Activated CD8-positive, alpha-beta memory T cell treated with anti-CD3 and anti-CD28 coated beads for 36 hours (primary cell): ENCODE data around the gene GNB3. TPM values are rescaled to one million over a fixed set of nuclear protein-coding genes. Genes with fewer than 3 reads are reported as not detected.

Experiments
- CTCF ChIA-PET: fragments of 350-600 bp; sonication (Branson Sonifier 250); formaldehyde crosslinking; loops from one replicate; lab custom pipeline; 2021; ENCODE audit warnings: antibody characterized with exemption; lab: Charles Lee
- POLR2A ChIA-PET: fragments of 350-600 bp; sonication (Branson Sonifier 250); formaldehyde crosslinking; loops from one replicate; lab custom pipeline; 2021; ENCODE audit warnings: antibody characterized with exemption; lab: Charles Lee
- total RNA-seq, 2 experiments: library from RNA; stranded (reverse); gene quantifications; one replicate each; pipeline ENCODE4 v1.2.3, GENCODE V29; 2021

Gene GNB3
- total RNA-seq, 2 experiments from 2014 or later = 0.32 to 0.63 TPM

- ChIA-PET POLR2A (interaction anchor here (0.9 to 1.6 kb wide), 2 partner anchors 13 to 14 kb away, joined by 3 to 4 read pairs; partner anchors contain the start of gene CDCA3), CTCF (interaction anchor here (1.9 to 7.9 kb wide), 2 partner anchors 12 to 99 kb away, joined by 4 to 63 read pairs; partner anchors contain the start of genes CDCA3, PTMS and USP5)
Observed at GRCh38 chr12:6865307-6865706, 24.6 kb downstream of the GNB3 start.

DNA sequence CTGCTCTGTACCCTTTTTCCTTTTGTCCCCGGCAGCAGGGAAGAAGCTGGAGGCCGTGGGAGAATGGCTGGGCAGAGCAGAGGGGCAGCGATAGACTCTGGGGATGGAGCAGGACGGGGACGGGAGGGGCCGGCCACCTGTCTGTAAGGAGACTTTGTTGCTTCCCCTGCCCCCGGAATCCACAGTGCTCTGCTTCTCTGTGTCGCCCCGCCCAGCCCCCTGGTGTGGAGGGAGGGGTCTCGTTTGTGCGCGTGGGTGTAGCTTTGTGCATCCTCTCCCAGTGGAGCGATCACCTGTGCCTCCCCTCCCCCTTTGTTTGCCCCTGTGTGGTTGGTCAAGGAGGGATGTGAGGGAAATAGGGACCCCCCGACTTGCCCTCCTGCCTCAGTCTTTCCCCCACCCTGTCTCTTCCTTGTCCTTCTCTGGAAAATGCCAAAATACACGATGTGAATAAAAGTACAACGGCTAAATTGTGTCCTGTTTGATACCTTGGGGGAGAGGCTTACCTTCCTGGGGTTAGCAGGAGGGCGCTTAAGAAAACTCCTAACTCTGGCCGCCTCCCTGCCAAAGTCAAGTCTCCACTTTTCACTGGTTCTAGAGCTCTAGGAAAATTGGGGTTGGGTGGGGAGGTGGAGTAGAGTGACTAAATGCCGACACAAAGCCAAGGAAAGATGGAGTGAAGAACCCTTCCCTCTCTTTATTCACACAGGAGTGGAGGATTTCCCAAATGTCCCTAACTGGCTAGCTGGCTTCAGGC, 25.6 kb downstream of the GNB3 start:
- ChIA-PET POLR2A (interaction anchor here (0.6 to 4.8 kb wide), 6 partner anchors 13 to 123 kb away, joined by 3 to 49 read pairs (median 4); partner anchors contain the start of genes CDCA3, MLF2 and USP5), CTCF (interaction anchor here (1.2 to 7.9 kb wide), 6 partner anchors 13 to 114 kb away, joined by 3 to 63 read pairs (median 4); partner anchors contain the start of genes CDCA3, PTMS and USP5)

DNA sequence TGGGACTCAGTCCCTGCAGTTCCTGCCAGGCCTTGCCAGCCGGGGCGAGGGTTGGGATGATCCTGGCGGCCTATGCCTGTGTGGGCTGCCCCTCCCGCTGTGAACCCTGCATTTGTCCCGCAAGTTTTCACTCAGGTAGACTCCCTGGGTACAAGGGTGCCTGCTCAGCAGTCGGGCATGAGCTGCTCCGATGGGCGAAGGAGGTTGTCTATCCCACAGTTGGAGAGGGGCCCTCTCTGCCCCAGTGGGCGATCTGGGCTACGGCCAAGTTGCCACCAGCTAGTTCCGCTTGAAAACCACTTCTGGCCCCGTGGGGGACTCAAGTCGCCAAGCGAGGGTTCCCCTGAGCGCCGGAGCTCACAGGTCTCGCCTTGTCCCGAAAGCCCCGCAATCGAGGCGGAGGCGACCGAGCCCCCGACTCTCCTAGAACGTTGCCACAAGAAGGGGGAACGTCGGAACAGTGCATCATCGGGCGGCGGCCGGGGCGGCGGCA, 26.2 kb downstream of the GNB3 start:
- POLR2A ChIA-PET = interaction anchor here (0.6 to 4.8 kb wide), 12 partner anchors 9 to 374 kb away, joined by 3 to 49 read pairs (median 3); partner anchors contain the start of genes CDCA3, MLF2, MRPL51 and USP5

GRCh38 chr12:6867413-6868210, 26.9 kb downstream of the GNB3 start, which contains the start of gene TPI1:
TPI1 (plus strand) TSS chr12:6867531; CDS start chr12:6867567, 36 bp downstream.
- POLR2A ChIA-PET = interaction anchor here (0.6 to 4.8 kb wide), 14 partner anchors 8 to 374 kb away, joined by 3 to 49 read pairs (median 3); partner anchors contain the start of genes CDCA3, MLF2, MRPL51 and USP5
- CTCF ChIA-PET = interaction anchor here (0.6 to 7.9 kb wide), 6 partner anchors 12 to 125 kb away, joined by 3 to 63 read pairs (median 3); partner anchors contain the start of genes CDCA3 and USP5

More for the DNA sequence above, 26.2 kb downstream of the GNB3 start:
- CTCF ChIA-PET = interaction anchor here (1.2 to 7.9 kb wide), 6 partner anchors 12 to 115 kb away, joined by 3 to 63 read pairs (median 4); partner anchors contain the start of genes CDCA3, PTMS and USP5

- ChIA-PET POLR2A (interaction anchor here (0.7 to 4.8 kb wide), 6 partner anchors 15 to 375 kb away, joined by 3 to 49 read pairs (median 3); partner anchors contain the start of genes CDCA3, MRPL51 and USP5), CTCF (interaction anchor here (0.6 to 7.9 kb wide), 7 partner anchors 15 to 125 kb away, joined by 3 to 63 read pairs (median 5); partner anchors contain the start of genes CDCA3 and USP5)
Observed at GRCh38 chr12:6868211-6869048, 27.7 kb downstream of the GNB3 start.

- ChIA-PET POLR2A (interaction anchor here (0.7 to 4.8 kb wide), 6 partner anchors 16 to 238 kb away, joined by 3 to 49 read pairs (median 3); partner anchors contain the start of genes CDCA3 and USP5), CTCF (interaction anchor here (0.6 to 7.9 kb wide), 15 partner anchors 8 to 126 kb away, joined by 3 to 63 read pairs (median 5); partner anchors contain the start of genes CDCA3, MLF2, P3H3 and USP5)
Observed at GRCh38 chr12:6869049-6870021, 28.6 kb downstream of the GNB3 start.

DNA sequence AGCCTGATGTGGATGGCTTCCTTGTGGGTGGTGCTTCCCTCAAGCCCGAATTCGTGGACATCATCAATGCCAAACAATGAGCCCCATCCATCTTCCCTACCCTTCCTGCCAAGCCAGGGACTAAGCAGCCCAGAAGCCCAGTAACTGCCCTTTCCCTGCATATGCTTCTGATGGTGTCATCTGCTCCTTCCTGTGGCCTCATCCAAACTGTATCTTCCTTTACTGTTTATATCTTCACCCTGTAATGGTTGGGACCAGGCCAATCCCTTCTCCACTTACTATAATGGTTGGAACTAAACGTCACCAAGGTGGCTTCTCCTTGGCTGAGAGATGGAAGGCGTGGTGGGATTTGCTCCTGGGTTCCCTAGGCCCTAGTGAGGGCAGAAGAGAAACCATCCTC, 29.6 kb downstream of the GNB3 start:
- POLR2A ChIA-PET = interaction anchor here (0.7 to 4.8 kb wide), 3 partner anchors 17 to 64 kb away, joined by 3 to 49 read pairs (median 10); partner anchors contain the start of genes CDCA3 and USP5
- CTCF ChIA-PET = interaction anchor here (1.2 to 7.9 kb wide), 4 partner anchors 17 to 93 kb away, joined by 3 to 63 read pairs (median 6); partner anchors contain the start of genes CDCA3 and USP5

DNA sequence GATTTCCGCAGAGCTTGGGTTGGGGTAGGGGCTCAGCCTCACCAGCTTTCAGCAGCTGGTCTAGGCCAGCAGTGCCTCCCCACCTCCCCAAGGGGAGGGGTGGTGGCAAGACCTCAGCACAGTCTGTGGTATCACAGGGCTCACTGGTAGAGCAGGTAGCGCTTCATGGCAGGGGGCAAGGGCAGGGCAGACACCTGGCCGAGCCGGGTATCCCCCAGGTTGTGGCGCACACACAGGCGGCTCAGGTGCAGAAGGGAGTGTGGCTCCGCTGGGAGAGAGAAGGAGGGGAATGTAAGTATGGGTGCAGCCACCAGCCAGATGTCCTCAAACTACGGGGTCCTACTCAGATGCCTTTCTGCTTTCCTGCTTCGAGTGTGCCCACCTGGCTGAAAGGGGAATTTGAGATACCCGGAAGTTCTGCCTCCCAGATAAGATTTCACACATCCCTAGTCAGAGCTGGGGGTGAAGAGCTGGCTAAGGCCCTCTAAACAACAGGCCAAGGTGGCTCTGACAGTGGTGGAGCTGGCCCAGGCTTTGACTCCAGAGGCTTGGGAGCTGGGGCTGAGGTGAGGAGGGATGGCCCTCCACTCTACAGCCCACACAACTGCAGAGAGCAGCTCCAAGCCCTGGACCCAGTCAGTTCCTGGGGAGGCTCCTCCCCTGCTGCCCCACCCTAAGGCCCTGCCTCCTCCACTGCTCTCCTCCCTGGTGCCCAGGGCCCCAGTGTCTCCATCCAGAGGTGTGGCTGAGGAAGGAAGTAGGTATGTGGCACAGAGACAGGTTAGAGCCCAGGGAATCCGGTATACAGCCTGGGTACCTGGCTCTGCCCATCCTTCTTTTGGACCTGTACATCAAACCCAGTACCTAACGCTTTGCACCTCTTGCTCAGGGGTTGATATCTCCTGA, 30.6 kb downstream of the GNB3 start:
- CTCF ChIA-PET = interaction anchor here (0.7 to 2.7 kb wide), 12 partner anchors 10 to 236 kb away, joined by 3 to 29 read pairs (median 4); partner anchors contain the start of genes CDCA3, COPS7A, ENO2 and LPCAT3
- POLR2A ChIA-PET = interaction anchor here (0.7 to 3.5 kb wide), 7 partner anchors 13 to 118 kb away, joined by 3 to 41 read pairs (median 3); partner anchors contain the start of genes CDCA3, MLF2 and USP5

- CTCF ChIA-PET = interaction anchor here (0.6 to 2.9 kb wide), 33 partner anchors 8 to 242 kb away, joined by 3 to 30 read pairs (median 4); partner anchors contain the start of genes CDCA3, COPS7A, ENO2 and LRRC23
Observed at GRCh38 chr12:6872073-6873048, 31.6 kb downstream of the GNB3 start.

DNA sequence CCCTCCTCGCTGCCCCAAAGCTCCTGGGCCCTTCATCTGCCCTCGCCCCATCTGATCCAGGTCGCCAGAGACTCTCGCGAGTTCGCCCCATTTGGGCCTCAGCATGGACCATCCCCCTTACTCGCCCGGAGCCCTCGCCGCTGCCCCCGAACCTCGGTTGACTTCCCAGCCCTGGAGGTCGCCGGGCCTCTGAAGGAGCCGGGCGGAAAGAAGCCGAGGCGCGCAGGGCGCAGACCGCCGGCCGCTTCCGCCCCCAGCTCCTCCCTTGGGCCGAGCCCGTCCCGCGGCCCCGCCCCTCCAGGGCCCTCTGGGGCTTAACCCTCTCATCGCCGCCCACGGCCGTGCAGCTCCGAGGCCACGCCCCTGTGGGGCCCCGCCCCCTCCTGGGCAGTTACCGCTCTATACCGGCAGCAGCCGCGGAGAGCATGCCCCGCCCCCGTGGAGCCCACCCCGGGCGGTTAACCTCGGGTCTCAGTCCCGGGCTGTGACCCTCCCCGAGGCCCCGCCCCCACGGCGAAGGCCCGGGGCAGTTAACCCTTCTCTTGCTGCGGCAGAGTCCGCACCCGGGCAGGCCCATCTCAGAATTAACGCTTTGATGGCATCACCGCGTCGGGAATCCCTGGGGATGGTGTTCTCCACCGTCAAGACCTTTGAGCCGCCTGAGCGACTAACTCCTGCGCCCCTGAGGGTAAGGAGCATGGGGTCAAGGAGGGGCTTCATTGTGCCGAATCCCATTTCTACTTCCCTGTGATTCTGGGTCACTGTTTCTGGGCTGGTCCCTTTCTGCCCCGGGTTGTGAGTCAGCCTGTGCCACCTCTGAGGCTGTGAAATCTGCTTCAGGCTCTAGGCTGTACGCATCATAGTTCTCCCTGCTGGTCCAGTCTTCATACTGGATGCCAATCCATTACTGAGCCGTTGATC, 32.6 kb downstream of the GNB3 start, which contains the start of gene SPSB2:
Gene SPSB2 (minus strand): TSS at position 210 of the 921 bp plus-strand sequence. CDS start 402 bp downstream, outside the sequence.
- ChIA-PET CTCF (interaction anchor here (0.6 to 2.9 kb wide), 29 partner anchors 8 to 270 kb away, joined by 3 to 30 read pairs (median 4); partner anchors contain the start of genes CDCA3, COPS7A, ENO2 and LRRC23), POLR2A (interaction anchor here (0.5 to 3.5 kb wide), 22 partner anchors 9 to 337 kb away, joined by 3 to 41 read pairs (median 4); partner anchors contain the start of genes ATN1, C12orf57, CDCA3 and COPS7A)

More at GRCh38 chr12:6872073-6873048, 31.6 kb downstream of the GNB3 start:
- POLR2A ChIA-PET = interaction anchor here (0.5 to 3.5 kb wide), 24 partner anchors 10 to 336 kb away, joined by 3 to 41 read pairs (median 4); partner anchors contain the start of genes ATN1, C12orf57, CDCA3 and COPS7A

- ChIA-PET POLR2A (interaction anchor here (1.3 to 3.5 kb wide), 3 partner anchors 17 to 64 kb away, joined by 5 to 41 read pairs (median 20); partner anchors contain the start of genes CDCA3 and USP5), CTCF (interaction anchor here (0.7 to 2.9 kb wide), 5 partner anchors 17 to 270 kb away, joined by 3 to 30 read pairs (median 5); partner anchors contain the start of gene MLF2)
Observed at GRCh38 chr12:6874015-6874368, 33.3 kb downstream of the GNB3 start.

GRCh38 chr12:6879824-6880223, 39.1 kb downstream of the GNB3 start:
- POLR2A ChIA-PET = interaction anchor here (0.7 kb wide), 1 partner anchor 57 kb away, joined by 3 read pairs; no protein-coding TSS in a partner anchor
- CTCF ChIA-PET = interaction anchor here (1.2 to 4.8 kb wide), 2 partner anchors 12 to 13 kb away, joined by 3 to 21 read pairs; partner anchors contain the start of gene TPI1
